VCaP (cell line): ENCODE data around the gene DDAH1.

Source experiments
- H3K27ac ChIP-seq: fragments of 450-650 bp; 2 replicates; pipeline ENCODE4 v1.5.1; 2017
- TF ChIP-seq, protein P1 (sequence below): fragments of 450-650 bp; conservative IDR thresholded peaks from 2 replicates; pipeline ENCODE4 v1.5.1; 2017; ENCODE audit warnings: mild to moderate bottlenecking, moderate library complexity

DDAH1 gene

DNA sequence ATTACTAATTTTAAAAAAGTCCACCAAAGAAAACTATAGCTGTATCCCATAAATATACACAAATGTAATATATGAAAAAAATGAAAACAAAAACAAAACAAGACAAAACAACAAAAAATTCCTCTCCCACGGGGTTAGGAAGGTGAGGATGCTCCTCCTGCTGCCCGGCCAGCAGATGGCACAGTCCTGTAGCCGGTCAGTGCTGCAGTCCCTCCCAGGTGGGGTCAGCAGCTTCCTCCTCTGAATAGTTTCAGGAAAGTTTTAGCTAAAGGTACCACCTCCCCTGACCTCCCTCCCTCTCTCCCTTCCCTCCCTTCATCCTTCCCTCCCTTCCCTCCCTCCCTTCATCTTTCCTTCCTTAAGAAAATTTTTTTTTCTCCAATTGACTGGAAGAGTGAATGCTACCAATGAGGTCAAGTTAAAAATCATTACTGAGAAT, 120.7 kb downstream of the DDAH1 start:
- TF ChIP-seq, protein P1, sequence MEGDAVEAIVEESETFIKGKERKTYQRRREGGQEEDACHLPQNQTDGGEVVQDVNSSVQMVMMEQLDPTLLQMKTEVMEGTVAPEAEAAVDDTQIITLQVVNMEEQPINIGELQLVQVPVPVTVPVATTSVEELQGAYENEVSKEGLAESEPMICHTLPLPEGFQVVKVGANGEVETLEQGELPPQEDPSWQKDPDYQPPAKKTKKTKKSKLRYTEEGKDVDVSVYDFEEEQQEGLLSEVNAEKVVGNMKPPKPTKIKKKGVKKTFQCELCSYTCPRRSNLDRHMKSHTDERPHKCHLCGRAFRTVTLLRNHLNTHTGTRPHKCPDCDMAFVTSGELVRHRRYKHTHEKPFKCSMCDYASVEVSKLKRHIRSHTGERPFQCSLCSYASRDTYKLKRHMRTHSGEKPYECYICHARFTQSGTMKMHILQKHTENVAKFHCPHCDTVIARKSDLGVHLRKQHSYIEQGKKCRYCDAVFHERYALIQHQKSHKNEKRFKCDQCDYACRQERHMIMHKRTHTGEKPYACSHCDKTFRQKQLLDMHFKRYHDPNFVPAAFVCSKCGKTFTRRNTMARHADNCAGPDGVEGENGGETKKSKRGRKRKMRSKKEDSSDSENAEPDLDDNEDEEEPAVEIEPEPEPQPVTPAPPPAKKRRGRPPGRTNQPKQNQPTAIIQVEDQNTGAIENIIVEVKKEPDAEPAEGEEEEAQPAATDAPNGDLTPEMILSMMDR: peak; percentile 88
- H3K27ac ChIP-seq: no peak overlapping the region

DNA sequence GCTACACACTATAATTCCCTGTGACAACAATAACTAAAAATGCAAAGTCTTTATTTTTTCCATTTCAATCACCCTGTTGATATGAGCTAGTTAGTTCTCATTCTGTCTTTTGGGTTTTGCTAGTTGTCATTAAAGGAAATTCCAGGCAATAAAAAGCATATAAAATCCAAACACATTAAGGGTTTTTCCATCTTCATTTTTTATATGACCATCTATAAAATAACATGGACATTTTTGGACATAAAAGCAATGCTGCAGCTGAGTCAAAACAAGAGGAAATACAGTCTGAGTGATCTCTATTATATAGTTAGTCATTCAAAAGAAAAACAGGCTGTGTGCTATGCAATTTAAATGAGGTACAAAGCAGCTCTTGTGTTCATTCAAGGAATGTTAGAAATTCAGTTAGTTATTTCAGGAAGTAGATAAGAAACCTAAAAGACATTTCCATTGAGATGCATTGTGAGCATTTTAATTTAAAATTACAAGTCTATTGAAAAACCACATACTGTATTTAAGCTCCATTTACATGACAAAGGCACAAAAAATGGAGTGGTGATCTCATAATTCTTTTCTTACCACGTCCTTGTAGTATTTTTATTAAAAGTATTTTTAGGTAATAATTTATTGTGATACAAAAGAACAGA, 121.2 kb downstream of the DDAH1 start:
- no peak overlapping the region for H3K27ac ChIP-seq

DNA sequence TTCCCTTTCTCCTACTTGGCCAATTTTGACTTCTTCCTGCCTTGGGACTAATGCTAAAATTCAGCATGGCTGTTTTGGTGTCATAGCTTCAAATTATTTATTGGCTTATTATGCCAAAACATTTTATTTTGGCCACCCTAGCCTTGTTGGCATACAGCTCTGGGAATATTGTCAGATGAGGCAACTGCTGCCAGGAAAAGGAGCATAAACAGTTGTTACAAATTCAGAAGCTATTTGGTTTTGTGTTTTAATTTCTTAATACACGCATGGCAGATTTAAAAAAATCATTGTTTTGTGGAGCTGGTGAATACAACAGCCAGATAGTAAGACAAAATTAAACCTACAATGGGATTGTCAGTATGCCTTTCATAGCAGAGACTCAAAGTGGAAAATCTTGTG, 121.7 kb downstream of the DDAH1 start:
- no peak overlapping the region for H3K27ac ChIP-seq
- TF ChIP-seq, protein P1: no peak

More for the DNA sequence above, 121.2 kb downstream of the DDAH1 start:
- TF ChIP-seq, protein P1: no peak

DNA sequence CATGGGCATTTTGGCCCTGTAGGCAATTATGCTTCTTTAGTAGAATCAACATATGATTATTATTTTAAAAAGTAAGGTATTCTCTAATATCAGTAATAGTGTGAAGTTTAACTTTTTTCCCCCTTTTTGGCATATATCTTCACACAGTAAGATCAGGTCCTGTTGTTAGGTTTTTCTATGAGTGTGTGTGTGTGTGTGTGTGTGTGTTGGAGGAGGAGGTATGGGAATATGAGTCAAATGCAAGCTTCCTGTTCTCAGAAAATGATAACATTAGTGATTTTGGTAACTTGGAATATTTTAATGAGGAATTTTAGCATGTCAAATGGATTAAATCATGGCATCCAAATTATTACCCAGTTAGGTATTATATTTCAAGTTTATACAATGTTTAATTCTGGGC, 122.8 kb downstream of the DDAH1 start:
- TF ChIP-seq, protein P1: no peak
- H3K27ac ChIP-seq: no peak overlapping the region

DNA sequence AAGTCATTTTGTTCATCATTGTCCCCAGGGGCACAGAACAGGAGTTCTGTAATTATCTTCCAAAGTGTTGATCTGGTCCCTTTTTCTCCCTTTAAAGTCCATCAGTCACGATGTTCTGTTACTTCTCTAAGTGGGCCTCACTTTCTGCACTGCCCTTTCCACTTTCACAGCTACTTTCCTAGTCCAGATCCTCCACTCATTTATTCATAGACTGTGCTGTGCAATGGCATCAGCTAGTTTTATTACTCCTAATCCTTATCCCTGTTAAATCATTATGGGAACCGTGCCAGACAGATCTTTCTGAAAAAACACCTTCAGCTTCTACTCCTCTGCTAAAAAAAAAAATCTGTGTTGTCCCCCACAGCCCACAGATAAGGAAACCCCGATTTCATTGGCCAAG, 124.5 kb downstream of the DDAH1 start:
- TF ChIP-seq, protein P1: no peak
- no peak overlapping the region for H3K27ac ChIP-seq

DNA sequence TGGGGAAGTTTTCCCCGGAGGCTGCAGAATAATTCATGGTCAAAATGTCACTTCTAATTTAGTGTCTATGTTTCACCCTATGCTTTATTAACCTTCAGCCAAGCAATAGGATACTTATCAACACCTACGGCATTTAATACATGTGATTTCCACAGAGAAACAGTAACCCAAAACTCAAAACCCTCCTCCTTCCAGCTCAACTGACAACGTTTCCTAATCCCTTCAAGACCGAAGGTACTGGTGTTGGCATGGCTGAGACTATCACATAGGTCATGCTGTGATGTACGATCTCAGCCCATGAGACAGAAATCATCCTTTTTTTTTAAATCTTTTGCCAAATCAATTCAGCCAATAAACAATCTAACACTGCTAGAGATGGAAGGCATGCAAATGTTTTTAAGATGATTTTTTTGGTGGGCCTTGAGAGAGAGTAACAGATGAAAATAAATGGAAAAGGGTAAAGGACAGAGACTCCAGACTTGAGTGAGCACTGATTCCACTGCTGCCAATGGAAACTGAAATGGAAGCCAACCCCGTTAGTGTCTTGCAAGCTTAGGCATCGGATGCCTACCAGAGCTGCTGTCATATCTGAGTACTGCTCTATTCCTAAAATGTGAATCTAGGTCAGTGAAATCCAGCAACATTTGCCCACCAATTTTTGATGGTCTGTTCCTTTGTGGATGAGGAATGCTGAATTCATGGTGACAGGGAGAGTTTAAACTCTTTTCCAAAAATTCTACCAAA, 125.1 kb downstream of the DDAH1 start:
- no peak overlapping the region for H3K27ac ChIP-seq
- TF ChIP-seq, protein P1: no peak

DNA sequence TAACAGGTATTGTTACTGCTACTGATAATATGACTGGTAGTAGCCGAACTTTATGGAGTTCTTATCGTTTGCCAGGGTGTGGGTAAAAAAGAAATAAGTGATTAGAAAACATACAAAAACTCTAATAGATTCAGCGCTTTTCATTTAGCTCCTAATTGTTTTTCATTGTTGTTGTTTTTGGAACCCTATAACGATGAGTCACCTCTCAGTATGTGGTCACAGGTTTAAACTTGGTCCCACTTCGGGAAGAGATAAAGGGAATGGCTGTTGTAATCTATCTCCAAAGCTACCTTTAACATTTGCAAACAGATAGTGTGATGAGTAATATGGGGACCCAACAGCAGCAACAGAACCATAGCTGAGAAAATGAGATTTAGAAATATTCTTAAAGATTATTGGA, 125.9 kb downstream of the DDAH1 start:
- no peak overlapping the region for H3K27ac ChIP-seq
- TF ChIP-seq, protein P1: no peak
